IPS-20b (cell line): ENCODE measurements around the gene PNPLA1.

ENCODE experiments used
- H3K27ac ChIP-seq: one replicate; pipeline ENCODE4 v1.5.1; 2013; ENCODE audit warnings: low read length
- H3K27me3 ChIP-seq: 2 replicates; pipeline ENCODE4 v1.6.1; 2013; ENCODE audit warnings: mild to moderate bottlenecking, low read length, inconsistent platforms; ENCODE audit not compliant: insufficient read depth
- H3K36me3 ChIP-seq: 2 replicates; pipeline ENCODE4 v1.6.1; 2013; ENCODE audit warnings: low read depth, mild to moderate bottlenecking, inconsistent platforms, low read length, moderate library complexity; ENCODE audit not compliant: insufficient read depth
- H3K4me1 ChIP-seq: 2 replicates; pipeline ENCODE4 v1.6.1; 2013; ENCODE audit warnings: mild to moderate bottlenecking, control low read depth, inconsistent platforms, low read length, moderate library complexity; ENCODE audit not compliant: insufficient read depth
- H3K4me3 ChIP-seq: 2 replicates; pipeline ENCODE4 v1.5.1; 2013; ENCODE audit warnings: mild to moderate bottlenecking, low read length, inconsistent platforms
- H3K9ac ChIP-seq: 2 replicates; pipeline ENCODE4 v1.6.1; 2013; ENCODE audit warnings: low read depth, mild to moderate bottlenecking, inconsistent platforms, low read length, moderate library complexity
- H3K9me3 ChIP-seq: 2 replicates; pipeline ENCODE4 v1.6.1; 2013; ENCODE audit warnings: mild to moderate bottlenecking, low read depth, low read length, inconsistent platforms; ENCODE audit not compliant: insufficient read depth

The PNPLA1 gene

DNA sequence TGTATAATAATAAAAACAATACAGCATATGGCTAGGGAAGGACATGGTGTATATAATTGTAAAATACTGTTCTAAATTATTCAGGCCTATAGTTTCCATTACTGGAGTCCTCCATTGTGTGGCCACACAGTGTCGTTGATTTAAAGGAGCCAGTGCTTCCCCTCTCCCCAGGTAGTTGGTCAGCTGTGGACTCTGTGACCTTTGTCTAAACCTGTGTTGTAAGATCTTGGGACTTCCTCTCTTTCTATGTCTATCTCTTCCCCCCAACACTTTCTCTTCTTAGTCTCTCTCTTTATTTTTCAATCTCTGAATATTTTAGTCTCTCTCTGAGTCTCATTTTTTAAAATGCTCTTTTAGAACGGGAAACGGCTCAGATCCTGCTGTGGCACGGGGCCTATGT lies 37.7 kb upstream of the PNPLA1 start:
- Histone ChIP-seq H3K36me3 (peaks cover 65% of the 10 kb centered on the region), H3K4me1 (no peaks in the 10 kb centered on the region), H3K4me3 (no peak overlapping the region), H3K27ac (no peak overlapping the region), H3K9ac (no peak overlapping the region), H3K9me3 (no peaks in the 10 kb centered on the region), H3K27me3 (no peaks in the 10 kb centered on the region)

DNA sequence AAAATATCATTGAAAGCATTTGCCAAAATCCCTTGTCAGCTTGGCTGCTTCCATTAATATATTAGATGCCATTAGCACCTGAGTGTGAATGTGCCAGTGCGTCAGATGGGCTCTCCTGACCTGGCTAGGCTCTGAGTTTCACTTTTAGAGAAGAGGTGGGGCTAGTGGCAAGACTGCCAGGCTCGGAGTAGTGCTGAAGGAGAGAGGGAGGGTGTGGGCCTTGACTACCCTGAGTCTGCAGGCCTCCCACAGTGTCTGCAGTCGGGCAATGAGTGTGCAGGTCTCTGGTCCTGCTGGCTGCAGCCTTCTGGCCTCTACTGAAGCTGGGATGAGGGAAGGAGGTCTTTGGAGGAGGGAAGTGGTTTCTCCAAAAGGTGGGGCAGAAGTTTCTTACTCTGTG lies 34.6 kb upstream of the PNPLA1 start:
- Histone ChIP-seq H3K36me3 (peaks cover 34% of the 10 kb centered on the region), H3K4me1 (no peaks in the 10 kb centered on the region), H3K27me3 (no peaks in the 10 kb centered on the region), H3K9ac (no peak overlapping the region), H3K4me3 (no peak overlapping the region), H3K27ac (no peak overlapping the region), H3K9me3 (no peaks in the 10 kb centered on the region)

DNA sequence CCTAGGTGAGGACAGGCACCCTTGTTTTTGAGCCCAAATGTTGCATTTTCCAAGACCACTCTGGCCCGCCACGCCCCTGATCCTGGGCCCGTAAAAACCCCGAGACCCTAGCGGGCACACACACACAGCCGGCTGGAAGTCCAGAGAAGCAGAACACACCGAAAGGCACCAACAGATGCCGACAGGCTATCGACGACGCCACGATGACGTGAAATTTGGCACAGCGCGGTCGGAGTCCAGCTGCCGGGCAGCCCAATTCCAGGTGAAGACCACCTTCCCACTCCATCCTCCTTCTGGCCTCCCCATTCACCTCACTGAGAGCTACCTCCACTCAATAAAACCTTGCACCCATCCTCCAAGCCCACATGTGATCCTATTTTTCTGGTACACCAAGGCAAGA lies 34.0 kb upstream of the PNPLA1 start:
- Histone ChIP-seq H3K27me3 (no peaks in the 10 kb centered on the region), H3K4me1 (no peaks in the 10 kb centered on the region), H3K9me3 (no peaks in the 10 kb centered on the region), H3K9ac (no peak overlapping the region), H3K36me3 (peaks cover 28% of the 10 kb centered on the region), H3K27ac (no peak overlapping the region), H3K4me3 (no peak overlapping the region)

DNA sequence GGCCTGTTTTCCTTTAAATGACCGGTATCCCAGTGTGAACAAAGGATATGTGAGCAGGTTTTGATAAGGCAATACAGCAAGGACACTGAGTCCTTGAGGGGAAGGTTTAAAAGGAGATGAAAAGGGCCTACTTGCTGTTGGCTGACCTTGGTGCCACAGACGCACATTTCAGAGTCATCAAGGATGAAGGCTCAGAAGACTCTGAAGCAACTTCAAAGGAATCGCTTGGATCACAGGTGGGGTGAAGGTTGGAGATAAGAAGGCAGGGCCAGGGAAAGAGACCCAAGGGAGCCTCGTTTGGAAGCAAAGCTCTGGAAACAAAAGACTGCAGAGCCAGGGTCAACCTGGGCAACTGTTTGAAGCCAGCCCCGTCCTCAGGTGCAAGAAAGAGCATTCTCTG lies 30.1 kb upstream of the PNPLA1 start:
- no peak overlapping the region for H3K4me3 ChIP-seq
- H3K9me3 ChIP-seq = no peaks in the 10 kb centered on the region
- no peaks in the 10 kb centered on the region for H3K27me3 ChIP-seq
- no peak overlapping the region for H3K27ac ChIP-seq
- no peaks in the 10 kb centered on the region for H3K36me3 ChIP-seq
- H3K9ac ChIP-seq = no peak overlapping the region
- peaks cover 13% of the 10 kb centered on the region for H3K4me1 ChIP-seq

DNA sequence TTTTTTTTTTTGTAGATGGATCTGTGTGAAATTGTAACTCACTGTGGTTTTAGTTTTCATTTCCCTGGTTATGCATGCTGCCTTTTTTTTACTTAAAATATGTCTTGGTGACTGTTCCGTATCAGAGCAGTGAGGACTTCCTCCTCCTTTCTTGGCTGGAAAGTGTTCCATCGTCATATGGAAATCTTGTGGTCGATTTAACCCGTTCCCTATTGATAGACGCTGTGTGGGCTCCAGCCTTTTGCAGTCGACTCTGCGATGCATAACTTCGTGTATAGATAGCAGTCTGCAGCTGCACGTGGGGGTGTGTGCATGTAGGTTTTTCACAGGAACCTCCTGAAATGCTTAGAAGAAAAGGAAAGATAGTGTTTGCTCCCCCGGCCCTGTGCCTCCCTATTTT lies 28.1 kb upstream of the PNPLA1 start:
- H3K36me3 ChIP-seq = no peaks in the 10 kb centered on the region
- H3K9ac ChIP-seq = no peak overlapping the region
- no peak overlapping the region for H3K27ac ChIP-seq
- no peak overlapping the region for H3K4me3 ChIP-seq
- no peaks in the 10 kb centered on the region for H3K9me3 ChIP-seq
- H3K4me1 ChIP-seq = peaks cover 27% of the 10 kb centered on the region
- no peaks in the 10 kb centered on the region for H3K27me3 ChIP-seq

DNA sequence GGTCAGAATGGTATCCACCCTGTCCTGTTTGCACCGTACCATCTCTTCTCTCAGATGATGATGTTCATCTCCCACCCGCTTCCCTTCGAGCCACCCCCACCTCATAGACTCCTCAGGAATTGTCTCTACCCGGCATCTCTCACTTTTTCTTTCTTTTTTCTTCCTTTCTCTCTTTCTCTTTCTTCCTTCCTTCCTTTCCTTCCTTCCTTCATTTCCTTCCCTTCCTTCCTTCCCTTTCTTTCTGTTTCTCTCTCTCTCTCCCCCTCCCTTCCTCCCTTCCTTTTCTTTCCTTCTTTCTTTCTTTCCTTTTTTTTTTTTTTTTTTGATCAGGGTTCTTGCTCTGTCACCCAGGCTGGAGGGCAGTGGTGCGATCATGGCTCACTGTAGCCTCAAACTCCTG lies 27.7 kb upstream of the PNPLA1 start:
- no peak overlapping the region for H3K27ac ChIP-seq
- H3K4me1 ChIP-seq = peaks cover 27% of the 10 kb centered on the region
- no peaks in the 10 kb centered on the region for H3K27me3 ChIP-seq
- H3K4me3 ChIP-seq = no peak overlapping the region
- H3K9ac ChIP-seq = no peak overlapping the region
- H3K9me3 ChIP-seq = no peaks in the 10 kb centered on the region
- H3K36me3 ChIP-seq = no peaks in the 10 kb centered on the region

DNA sequence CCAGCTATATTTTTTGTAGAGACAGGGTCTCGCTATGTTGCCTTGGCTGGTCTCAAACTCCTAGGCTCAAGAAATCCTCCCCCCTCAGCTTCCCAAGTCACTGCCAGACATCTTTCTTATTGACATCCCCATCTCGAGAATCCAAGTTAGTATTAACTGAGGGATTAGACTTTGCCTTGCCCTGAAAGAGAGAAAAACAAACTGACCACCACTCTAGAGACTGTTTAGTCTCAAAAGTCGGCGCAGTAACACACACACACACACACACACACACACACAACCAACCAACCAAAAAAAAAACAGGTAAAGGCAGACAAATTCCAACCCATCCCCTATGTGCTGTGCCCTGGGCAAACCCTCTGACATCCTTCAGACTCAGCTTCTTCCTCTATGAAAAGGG lies 27.2 kb upstream of the PNPLA1 start:
- no peak overlapping the region for H3K27ac ChIP-seq
- H3K4me3 ChIP-seq = no peak overlapping the region
- H3K27me3 ChIP-seq = no peaks in the 10 kb centered on the region
- no peaks in the 10 kb centered on the region for H3K36me3 ChIP-seq
- no peaks in the 10 kb centered on the region for H3K9me3 ChIP-seq
- no peak overlapping the region for H3K9ac ChIP-seq
- peaks cover 27% of the 10 kb centered on the region for H3K4me1 ChIP-seq

DNA sequence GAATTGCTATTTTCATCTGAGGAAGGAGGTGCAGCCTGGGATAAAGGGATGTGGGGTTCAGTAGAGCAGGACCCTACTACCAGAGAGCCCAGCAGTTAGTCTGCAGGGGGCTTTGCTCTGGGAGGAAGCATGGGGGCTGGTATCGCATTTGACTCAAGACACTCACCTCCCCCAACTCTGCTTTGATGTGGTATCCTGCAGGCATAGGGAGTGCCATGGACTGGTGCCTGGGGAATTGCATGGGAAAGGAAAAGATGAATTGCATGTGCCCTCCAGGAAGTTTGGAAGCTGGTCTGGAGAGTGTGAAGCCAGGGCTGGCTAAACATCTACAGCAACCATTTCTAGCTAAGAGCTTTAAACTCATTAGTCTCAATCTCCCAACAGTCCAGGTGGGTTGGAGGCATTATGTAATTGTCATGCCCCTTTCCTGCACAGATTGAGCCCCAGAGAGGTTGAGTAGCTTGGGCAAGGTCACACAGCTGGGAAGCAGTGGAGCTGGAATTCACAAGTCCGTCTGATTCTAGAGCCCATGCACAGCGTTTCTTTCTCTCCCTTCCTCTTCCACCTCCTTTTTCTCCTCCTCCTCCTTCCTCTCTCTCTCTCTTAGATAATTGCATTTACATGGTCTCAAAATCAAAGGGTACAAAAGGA lies 26.2 kb upstream of the PNPLA1 start:
- peaks cover 27% of the 10 kb centered on the region for H3K4me1 ChIP-seq

DNA sequence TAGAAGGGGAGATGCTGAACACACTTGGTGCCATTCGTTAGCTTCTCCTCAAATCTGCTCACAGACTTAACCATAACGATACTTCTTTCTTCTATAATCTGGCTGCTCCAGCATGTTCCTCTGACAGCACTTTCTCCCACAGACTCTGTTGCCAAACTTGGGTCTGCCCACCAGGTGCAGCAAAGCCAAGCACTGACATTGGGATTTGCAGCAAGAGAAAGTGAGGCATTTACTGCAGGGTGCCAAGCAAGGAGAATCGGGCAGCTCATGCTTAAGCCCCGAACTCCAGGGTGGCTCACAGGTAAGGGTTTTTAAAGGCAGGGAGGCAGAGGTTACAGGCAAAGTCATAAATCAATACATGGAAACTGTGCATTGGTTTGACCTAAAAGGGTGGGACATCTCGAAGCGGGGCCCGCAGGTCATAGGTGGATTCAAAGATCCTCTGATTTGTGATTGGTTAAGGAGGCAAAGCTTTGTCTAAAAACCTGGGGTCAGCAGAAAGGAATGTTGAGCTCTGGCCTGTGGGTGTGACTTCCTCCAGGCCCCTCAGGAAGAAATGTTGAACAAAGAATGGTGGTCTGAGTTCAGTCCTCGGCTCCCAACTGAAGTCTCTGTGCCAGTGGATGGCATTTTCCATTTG lies 25.1 kb upstream of the PNPLA1 start:
- Histone ChIP-seq H3K4me1 (peaks cover 27% of the 10 kb centered on the region), H3K9ac (peak overlapping the region; percentile 57; the same call in 1 of the 2 replicates), H3K4me3 (no peak overlapping the region), H3K27me3 (no peaks in the 10 kb centered on the region), H3K27ac (peak overlapping the region; percentile 96), H3K9me3 (no peaks in the 10 kb centered on the region), H3K36me3 (no peaks in the 10 kb centered on the region)

More for the DNA sequence above, 26.2 kb upstream of the PNPLA1 start:
- Histone ChIP-seq H3K36me3 (no peaks in the 10 kb centered on the region), H3K27ac (no peak overlapping the region), H3K27me3 (no peaks in the 10 kb centered on the region), H3K9ac (no peak overlapping the region), H3K4me3 (no peak overlapping the region), H3K9me3 (no peaks in the 10 kb centered on the region)

DNA sequence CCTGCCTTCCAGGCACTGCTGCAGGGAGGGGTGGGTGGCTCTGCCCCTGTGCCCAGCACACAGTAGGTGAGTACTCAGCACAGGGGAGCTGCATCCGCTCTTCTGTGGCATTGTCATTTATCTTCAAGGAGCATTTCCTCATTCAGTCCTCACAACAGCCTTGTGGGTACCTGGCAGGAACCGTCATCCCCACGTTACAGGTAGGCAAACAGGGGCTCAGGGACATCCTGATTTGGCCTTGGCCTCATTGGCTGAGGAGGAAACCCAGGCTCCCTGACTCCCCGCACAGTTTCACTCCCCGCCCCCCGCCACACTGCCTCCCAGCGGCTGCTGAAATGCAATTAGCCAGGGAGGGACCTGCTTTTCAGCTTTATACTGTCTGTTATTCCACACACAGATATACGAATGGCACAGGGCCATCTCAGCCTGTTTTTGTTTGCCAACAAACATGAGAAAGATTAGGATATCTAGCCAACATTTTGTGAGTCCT lies 24.2 kb upstream of the PNPLA1 start:
- Histone ChIP-seq H3K9ac (peak overlapping the region; percentile 57; the same call in 1 of the 2 replicates), H3K4me1 (peaks cover 27% of the 10 kb centered on the region), H3K4me3 (no peak overlapping the region), H3K9me3 (no peaks in the 10 kb centered on the region), H3K36me3 (no peaks in the 10 kb centered on the region), H3K27ac (peak overlapping the region; percentile 96), H3K27me3 (no peaks in the 10 kb centered on the region)

DNA sequence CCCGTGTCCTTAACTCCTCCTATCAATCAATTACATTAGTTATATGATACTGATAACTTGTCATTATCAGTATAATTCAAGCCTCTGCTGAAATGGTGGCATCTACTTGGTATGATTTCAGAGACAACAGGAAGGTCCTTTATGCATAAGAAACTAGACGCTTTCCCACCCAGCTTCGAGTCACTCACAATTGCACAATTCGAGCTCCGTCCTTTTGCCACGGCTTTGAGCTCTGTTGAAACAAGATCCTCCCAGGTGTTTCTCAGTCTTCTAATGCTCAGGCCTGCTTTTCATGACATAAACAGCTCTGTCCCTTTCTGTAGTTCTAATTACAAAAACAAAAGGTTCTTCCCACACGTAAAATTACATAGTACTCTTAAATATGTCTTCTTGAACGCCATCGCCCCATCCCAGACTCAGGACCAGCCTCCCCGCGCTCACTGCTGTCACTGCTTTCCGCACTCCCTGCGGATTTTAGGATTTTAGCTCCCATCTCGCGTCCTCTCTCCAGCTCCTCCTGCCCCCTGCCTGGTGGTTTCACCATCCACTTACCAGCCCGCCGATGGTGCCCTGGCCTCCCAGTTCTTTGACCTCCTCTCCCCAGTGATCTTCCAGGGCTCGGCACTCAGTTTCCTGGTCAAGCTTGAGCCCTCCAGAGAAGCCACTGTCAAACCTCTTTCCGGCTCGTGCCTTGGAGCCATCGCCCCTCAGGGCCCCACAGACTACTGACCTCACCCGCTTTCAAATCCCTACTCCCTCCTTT lies 23.2 kb upstream of the PNPLA1 start:
- H3K27ac ChIP-seq = no peak overlapping the region
- H3K36me3 ChIP-seq = no peaks in the 10 kb centered on the region
- no peak overlapping the region for H3K4me3 ChIP-seq
- no peaks in the 10 kb centered on the region for H3K9me3 ChIP-seq
- no peak overlapping the region for H3K9ac ChIP-seq
- H3K4me1 ChIP-seq = peaks cover 27% of the 10 kb centered on the region
- no peaks in the 10 kb centered on the region for H3K27me3 ChIP-seq

DNA sequence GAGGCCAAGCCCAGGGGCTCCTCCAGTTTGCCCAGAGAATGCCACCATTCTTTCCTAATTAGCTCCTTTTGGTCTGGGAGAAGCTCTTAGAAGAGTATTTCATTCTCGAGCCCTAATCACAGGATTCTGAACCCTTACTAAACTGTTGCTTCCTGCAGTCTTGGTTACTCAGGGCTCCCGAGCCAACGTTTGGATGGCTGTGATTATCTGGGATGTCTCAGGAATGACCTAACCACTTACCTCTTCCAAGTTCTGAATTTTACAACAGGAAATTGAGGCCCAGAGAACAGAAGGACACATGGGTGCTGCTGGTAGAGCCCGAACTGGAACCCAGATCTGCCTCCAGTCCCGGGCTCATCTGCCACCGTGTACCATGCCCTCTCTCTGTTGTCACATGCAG lies 22.2 kb upstream of the PNPLA1 start:
- no peaks in the 10 kb centered on the region for H3K27me3 ChIP-seq
- H3K9ac ChIP-seq = no peak overlapping the region
- no peaks in the 10 kb centered on the region for H3K9me3 ChIP-seq
- peaks cover 27% of the 10 kb centered on the region for H3K4me1 ChIP-seq
- no peak overlapping the region for H3K4me3 ChIP-seq
- no peak overlapping the region for H3K27ac ChIP-seq
- no peaks in the 10 kb centered on the region for H3K36me3 ChIP-seq
